NCI-H1436 (cell line): Measurements from ENCODE around the gene MAP2K5.

Experiments
- DNase-seq: peaks from one replicate; lab custom pipeline; 2025; lab: John Stamatoyannopoulos, UW

MAP2K5 gene

GRCh38 chr15:67825881-67826716 is 283.6 kb downstream of the MAP2K5 start:
- no peak for DNase-seq

- no peak for DNase-seq
Observed at GRCh38 chr15:67826717-67827561, 284.4 kb downstream of the MAP2K5 start.

DNA sequence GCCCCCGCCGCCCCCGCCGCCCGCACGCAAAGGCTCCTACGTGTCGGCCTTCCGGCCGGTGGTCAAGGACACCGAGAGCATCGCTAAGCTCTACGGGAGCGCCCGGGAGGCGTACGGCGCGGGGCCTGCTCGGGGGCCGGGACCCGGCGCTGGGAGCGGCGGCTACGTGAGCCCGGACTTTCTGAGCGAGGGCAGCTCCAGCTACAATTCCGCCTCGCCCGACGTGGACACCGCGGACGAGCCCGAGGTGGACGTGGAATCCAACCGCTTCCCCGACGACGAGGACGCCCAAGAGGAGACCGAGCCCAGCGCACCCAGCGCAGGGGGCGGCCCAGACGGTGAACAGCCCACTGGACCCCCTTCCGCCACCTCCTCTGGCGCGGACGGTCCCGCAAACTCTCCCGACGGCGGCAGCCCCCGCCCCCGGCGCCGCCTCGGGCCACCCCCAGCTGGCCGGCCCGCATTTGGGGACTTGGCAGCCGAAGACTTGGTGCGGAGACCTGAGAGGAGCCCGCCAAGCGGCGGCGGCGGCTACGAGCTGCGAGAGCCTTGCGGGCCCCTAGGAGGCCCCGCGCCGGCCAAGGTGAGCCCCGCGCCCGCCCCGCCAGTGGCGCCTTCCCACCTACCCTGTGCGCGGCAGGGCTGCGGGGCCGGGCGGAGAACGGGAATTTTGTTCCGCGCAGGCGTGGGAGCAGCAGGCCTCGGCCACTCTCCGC is 285.2 kb downstream of the MAP2K5 start:
- no peak for DNase-seq

- no peak for DNase-seq
Observed at GRCh38 chr15:67828278-67828968, 285.9 kb downstream of the MAP2K5 start.

DNA sequence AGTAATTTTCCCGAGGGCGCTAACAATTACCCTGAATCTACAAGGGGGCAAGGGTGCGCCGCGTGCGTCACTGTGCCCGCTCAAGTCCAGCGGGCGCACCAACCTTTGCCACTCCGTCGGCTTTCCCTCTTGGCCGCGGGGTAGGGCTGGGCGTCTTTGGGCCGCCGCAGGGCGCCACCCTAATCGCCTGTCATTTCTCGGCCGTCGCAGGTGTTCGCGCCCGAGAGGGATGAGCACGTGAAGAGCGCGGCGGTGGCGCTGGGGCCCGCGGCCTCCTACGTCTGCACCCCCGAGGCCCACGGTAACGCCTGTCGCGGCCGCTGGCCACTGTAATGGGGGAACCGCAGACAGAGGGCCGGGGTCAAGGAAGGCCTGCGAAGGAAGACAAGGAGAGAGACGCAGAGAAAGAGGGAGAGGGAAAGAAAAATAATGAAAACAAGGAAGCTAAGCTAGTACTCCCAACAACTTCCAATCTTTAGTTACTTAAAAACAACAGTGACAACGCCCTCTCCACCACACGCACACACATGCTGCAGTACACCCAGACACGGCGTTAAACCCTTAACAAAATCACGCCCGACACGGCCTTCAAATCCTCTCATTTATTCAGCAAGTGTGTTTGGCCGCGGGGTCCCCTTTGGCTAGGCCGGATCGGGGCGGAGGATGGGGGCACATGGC is 286.6 kb downstream of the MAP2K5 start:
- no peak for DNase-seq

DNA sequence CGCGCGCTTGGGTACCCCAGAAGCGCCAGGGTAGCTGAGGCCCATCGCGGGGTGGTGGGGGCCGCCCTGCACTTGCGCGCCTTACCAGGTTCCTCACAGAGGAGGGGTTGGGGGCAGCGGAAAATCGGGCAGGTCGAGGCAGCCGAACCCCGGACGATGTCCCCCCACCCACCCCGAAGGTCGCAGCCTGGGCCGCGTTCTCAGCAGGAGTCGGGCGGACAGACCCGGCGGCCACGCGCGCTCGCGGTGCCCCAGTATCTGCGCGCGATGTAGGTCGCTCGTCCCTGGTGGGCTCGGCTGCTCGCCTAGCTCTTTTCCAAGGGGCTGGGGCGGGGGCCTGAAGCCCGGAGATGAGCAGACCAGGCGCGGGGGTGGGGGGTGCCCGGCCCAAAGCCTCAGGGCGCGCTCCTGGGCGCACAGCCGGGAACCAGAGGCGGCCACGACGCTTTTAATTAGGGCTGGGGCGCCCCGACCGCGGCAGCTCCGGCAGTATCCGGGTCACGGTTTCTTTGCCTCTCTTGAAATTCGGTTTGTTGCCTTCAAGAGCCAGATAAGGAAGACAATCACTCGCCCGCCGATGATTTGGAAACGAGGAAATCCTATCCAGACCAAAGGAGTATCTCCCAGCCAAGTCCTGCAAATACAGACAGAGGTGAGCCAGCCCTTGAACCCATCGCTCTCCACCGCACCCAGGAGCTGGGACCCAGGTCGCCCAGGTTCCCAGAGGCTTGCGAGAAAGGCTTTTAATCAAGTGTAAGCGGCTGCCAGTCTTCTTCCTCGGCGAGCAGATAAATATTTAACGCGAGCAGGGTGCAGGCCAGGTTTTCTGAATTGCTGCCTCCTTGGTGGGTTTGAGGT is 287.4 kb downstream of the MAP2K5 start:
- no peak for DNase-seq

GRCh38 chr15:67831363-67831762 is 288.9 kb downstream of the MAP2K5 start:
- DNase-seq = no peak

DNA sequence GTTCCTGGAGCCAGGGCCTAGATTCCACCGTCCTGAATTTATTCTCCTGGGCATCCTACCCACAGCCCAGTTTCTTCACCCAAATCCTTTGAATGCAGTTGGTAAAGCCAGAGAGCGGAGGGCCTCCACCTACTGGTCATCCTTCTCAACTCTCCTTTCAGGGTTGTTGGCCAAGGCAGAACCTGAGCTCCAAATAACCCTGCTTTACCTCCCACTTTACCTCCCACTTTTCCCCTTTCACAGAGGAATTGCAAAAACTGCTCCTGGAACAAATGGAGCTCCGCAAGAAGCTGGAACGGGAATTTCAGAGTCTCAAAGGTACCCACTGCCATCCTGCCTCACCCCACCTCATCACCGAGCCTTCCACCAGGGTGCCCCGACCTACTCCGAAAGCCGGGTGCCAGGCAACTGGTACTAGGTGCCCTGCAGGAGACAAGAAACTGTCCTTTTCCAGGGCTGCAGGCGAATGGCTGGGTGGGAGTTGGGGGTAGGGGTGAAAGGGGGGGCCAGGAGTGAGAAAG is 289.6 kb downstream of the MAP2K5 start:
- no peak for DNase-seq

GRCh38 chr15:67832897-67833709 is 290.6 kb downstream of the MAP2K5 start:
- no peak for DNase-seq

GRCh38 chr15:67833710-67834511 is 291.4 kb downstream of the MAP2K5 start:
- no peak for DNase-seq

- no peak for DNase-seq
Observed at GRCh38 chr15:67834581-67835296, 292.2 kb downstream of the MAP2K5 start.

DNA sequence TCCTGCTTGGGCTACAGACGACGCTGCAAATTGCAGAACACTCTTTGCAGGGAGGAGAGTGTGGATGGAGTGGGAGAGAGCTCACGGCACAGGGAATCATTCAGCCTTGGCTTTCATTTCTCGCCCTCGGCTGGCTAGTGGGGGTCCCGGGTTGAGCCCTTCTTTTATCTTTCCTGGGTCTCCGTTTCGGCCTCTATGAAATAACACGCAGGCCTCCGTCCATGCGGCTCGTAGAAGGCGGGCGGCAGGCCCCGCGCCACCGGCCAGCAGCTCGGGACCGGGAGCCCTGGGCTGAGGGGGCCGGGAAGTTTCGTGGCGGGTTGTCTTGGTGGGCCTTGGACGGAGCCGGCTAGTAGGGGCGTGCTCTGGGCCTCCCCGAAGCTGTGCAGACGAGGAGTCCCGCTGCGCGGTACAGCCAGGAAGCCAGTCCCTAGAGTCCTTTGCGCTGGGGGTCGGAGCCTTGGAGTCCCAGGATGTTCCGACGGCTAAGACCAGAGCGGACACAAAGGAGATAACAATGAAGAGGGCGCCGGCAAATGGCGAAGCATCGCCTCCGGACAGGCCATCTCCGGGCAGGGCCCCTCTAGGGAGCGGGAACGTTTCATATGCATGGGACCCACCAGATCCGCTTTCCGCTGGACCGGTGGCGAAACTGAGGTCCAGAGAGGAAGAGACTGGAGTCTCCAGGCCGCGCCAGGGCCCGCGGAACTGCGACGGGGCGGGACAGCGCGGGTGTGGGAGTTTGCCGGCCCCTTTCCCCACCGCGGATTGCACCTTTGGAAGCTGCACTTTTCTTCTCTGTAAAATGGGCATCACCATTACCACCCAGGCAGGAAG is 293.0 kb downstream of the MAP2K5 start:
- DNase-seq = no peak

DNA sequence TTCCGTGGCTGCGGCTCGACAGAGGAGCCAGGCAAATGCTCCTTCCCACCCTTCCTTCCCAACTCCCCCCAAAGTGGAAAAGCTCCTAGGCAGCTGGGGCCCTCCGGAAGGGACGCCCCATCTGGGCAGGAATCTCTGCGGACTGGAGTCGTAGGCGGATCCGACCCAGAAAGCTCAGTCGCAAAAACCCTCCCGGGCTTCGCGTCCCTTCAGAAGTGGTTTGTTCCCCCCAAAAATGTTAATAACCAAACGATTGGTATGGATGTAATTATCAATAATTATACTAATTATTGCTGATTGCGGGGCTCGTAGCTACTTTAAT is 293.6 kb downstream of the MAP2K5 start:
- DNase-seq = no peak

GRCh38 chr15:67836477-67836876 is 294.0 kb downstream of the MAP2K5 start:
- no peak for DNase-seq

GRCh38 chr15:67836955-67837354 is 294.5 kb downstream of the MAP2K5 start:
- DNase-seq = no peak

DNA sequence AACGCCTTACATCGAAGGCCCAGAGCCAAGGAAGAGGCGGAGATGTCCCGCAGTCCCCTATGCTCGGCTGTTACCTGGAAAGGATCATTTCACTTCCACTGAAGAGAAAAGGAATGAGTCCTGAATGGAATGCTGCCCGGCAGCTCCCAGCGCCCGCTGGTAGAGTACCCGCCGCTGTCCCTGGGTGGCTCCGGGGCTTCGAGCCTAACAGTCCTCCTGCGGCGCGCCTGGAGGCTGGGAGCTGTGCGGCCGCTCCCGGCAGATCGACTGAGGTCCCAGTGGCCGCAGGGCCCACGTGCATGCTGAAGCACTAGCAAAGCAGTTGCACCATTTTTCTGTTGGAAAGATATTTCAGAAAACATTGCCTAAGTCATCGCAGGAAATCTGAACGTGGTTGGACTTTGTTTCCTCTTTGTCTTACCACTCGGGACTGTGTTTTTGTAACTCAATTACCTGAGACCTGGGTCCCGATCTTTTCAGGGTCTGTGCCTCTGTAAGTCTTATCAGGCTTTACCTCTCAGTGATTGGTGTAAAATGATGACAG is 296.4 kb downstream of the MAP2K5 start:
- DNase-seq = no peak

DNA sequence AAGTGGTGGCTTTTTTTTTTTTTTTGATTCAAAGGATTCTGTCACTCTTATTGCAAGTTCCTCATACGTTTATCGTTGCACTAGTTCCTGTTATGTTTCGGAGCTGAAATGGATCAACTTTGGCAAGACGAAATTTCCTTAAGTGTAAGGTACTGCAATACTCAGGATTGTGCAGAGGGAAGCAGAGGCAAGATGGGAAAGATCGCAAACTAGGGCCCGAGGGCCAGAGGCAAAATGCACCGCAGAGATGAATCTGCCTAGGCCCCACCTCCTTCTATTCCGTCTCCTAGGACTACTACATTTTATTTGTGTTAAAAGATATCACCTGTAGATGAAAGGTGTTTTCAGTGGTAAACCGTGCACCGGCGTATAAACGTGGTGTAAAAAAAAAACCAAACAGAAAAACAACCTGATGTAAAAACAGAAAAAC is 297.0 kb downstream of the MAP2K5 start:
- DNase-seq = no peak
